NCI-H2029 (cell line): ENCODE measurements around the gene SAA2.
"Not testable (repeated sequence)": the region's sequence is repeated elsewhere in the genome, so short reads cannot be mapped to it uniquely, and the experiment has no call there.

Source experiments
- DNase-seq: peaks from one replicate; lab custom pipeline; 2025; lab: John Stamatoyannopoulos, UW

Gene SAA2

GRCh38 chr11:18247191-18247581 lies 1.3 kb downstream of the SAA2 start:
- DNase-seq: not testable (repeated sequence)

- DNase-seq: not testable (repeated sequence)
Observed at GRCh38 chr11:18246379-18247190, 1.9 kb downstream of the SAA2 start.

- no peak for DNase-seq
Observed at GRCh38 chr11:18245396-18245795, 3.1 kb downstream of the SAA2 start.

GRCh38 chr11:18243783-18244362 lies 4.6 kb downstream of the SAA2 start:
- peak; percentile 44 for DNase-seq

GRCh38 chr11:18239655-18240054 lies 8.8 kb downstream of the SAA2 start:
- no peak for DNase-seq

GRCh38 chr11:18236664-18237356 lies 11.7 kb downstream of the SAA2 start, which contains the start of gene SAA4:
Gene SAA4 (minus strand): TSS chr11:18236802. CDS start chr11:18235926, 876 bp downstream.
- no peak for DNase-seq

- DNase-seq: no peak
Observed at GRCh38 chr11:18235394-18236334, 12.8 kb downstream of the SAA2 start.

GRCh38 chr11:18233912-18234311 lies 14.6 kb downstream of the SAA2 start:
- DNase-seq: no peak

- no peak for DNase-seq
Observed at GRCh38 chr11:18230859-18231258, 17.6 kb downstream of the SAA2 start.

GRCh38 chr11:18229501-18229900 lies 19.0 kb downstream of the SAA2 start:
- DNase-seq: no peak

- DNase-seq: no peak
Observed at GRCh38 chr11:18225913-18226312, 22.6 kb downstream of the SAA2 start.

GRCh38 chr11:18223591-18224387 lies 24.7 kb downstream of the SAA2 start:
- DNase-seq: no peak

- no peak for DNase-seq
Observed at GRCh38 chr11:18222814-18223421, 25.6 kb downstream of the SAA2 start.

GRCh38 chr11:18221274-18221876 lies 27.1 kb downstream of the SAA2 start:
- DNase-seq: no peak

- no peak for DNase-seq
Observed at GRCh38 chr11:18209058-18209457, 39.4 kb downstream of the SAA2 start.

GRCh38 chr11:18204771-18205170 lies 43.7 kb downstream of the SAA2 start:
- DNase-seq: no peak

GRCh38 chr11:18204220-18204619 lies 44.2 kb downstream of the SAA2 start:
- no peak for DNase-seq

GRCh38 chr11:18203723-18204122 lies 44.7 kb downstream of the SAA2 start:
- DNase-seq: no peak

- not testable (repeated sequence) for DNase-seq
Observed at GRCh38 chr11:18197738-18198137, 50.7 kb downstream of the SAA2 start.

- no peak for DNase-seq
Observed at GRCh38 chr11:18196532-18196931, 51.9 kb downstream of the SAA2 start.
